GM13977 (cell line): ENCODE results near the gene ZNF346.

ENCODE experiments used
- DNase-seq: peaks from one replicate; pipeline ENCODE4 v3.0.0; 2012; ENCODE audit warnings: low spot score
- in situ Hi-C: fragments of 300-500 bp; cut with MboI; formaldehyde crosslinking; loops from one replicate; pipeline ENCODE4 v1.12.0; 2022; ENCODE audit warnings: low sequenced_read_pairs, low pct_unique_long_range_greater_than_20kb, mixed read lengths, inconsistent platforms; ENCODE audit not compliant: unreplicated experiment
- TF ChIP-seq, protein P1 (sequence below): IDR thresholded peaks from 2 replicates; pipeline ENCODE4 v1.5.1; 2012; ENCODE audit warnings: mild to moderate bottlenecking, control low read depth; ENCODE audit not compliant: insufficient read depth; ENCODE audit errors: extremely low read depth, missing control alignments

ZNF346 gene

DNA sequence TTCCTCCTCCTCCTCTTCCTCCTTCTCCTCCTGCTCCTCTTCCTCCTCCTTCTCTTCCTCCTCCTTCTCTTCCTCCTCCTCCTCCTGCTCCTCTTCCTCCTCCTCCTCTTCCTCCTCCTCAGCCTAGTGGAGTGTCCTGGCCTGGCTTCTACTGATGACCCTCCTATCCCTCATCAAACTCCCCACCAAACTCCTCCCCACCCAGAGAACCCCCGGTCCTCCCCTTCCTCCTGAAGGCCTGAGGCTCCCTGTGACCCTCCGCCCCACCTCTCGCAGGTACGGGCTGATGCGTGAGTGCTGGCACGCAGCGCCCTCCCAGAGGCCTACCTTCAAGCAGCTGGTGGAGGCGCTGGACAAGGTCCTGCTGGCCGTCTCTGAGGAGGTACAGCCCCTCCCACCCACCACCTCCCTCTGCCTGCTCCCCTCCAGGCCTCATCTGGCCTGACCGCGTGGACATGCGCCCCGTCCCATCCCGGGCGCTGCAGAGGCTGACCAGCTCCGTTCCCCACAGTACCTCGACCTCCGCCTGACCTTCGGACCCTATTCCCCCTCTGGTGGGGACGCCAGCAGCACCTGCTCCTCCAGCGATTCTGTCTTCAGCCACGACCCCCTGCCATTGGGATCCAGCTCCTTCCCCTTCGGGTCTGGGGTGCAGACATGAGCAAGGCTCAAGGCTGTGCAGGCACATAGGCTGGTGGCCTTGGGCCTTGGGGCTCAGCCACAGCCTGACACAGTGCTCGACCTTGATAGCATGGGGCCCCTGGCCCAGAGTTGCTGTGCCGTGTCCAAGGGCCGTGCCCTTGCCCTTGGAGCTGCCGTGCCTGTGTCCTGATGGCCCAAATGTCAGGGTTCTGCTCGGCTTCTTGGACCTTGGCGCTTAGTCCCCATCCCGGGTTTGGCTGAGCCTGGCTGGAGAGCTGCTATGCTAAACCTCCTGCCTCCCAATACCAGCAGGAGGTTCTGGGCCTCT is 74.8 kb downstream of the ZNF346 start:
- TF ChIP-seq, protein P1, sequence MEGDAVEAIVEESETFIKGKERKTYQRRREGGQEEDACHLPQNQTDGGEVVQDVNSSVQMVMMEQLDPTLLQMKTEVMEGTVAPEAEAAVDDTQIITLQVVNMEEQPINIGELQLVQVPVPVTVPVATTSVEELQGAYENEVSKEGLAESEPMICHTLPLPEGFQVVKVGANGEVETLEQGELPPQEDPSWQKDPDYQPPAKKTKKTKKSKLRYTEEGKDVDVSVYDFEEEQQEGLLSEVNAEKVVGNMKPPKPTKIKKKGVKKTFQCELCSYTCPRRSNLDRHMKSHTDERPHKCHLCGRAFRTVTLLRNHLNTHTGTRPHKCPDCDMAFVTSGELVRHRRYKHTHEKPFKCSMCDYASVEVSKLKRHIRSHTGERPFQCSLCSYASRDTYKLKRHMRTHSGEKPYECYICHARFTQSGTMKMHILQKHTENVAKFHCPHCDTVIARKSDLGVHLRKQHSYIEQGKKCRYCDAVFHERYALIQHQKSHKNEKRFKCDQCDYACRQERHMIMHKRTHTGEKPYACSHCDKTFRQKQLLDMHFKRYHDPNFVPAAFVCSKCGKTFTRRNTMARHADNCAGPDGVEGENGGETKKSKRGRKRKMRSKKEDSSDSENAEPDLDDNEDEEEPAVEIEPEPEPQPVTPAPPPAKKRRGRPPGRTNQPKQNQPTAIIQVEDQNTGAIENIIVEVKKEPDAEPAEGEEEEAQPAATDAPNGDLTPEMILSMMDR, result no peak
- DNase-seq, result no peak
- in situ Hi-C loops, result no loop called here

DNA sequence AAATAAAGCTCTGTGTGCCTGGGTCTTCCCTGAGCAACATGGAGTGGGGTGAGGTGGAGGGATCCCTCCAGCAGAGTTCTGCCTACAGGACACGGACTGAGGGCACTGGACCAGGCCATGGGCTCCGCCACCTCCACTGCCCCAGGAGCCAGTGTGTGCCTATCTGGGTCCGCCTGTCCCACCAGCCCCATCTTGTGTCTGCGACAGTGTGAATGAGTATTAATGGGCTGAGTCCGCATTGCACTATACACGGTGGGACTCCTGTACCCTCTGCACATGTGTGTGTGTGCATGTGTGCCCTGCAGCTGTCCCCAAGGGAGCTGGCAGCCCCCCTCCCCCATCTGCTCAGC is 75.6 kb downstream of the ZNF346 start:
- TF ChIP-seq, protein P1, result no peak
- in situ Hi-C loops, result no loop called here
- DNase-seq, result no peak

DNA sequence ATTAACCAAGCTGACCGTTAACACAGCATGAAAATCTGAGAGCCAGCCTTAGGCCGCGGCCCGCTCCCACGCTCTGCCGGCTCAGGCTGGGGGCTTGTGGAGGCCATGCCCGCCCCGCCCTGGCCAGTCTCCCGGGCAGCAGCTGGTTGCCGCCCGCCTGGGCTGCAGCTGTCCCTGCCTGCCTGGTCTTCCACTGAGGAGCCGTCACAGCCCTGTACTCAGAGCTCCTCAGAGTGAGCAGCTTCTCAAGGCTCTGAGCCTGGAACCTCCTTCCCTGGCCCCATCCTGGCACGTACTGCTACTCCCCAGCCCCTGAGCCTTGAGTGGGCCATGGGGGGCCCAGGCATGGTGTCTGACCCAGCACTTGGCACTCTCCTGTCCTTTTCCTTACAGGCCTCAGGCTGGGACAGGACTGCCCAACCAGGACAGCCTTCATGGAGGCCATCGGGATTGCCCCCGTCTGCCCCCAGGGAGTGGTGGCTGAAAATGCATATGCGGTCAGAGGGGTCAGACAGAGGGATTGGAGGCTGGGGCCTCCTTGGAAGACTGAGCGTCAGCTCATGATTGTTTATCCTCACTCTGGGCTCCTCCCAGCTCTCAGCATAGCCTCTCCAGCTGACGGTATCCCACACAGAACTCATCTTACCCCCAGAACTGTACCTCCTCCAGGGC is 76.1 kb downstream of the ZNF346 start:
- in situ Hi-C loops, result no loop called here
- TF ChIP-seq, protein P1, result no peak
- no peak for DNase-seq

DNA sequence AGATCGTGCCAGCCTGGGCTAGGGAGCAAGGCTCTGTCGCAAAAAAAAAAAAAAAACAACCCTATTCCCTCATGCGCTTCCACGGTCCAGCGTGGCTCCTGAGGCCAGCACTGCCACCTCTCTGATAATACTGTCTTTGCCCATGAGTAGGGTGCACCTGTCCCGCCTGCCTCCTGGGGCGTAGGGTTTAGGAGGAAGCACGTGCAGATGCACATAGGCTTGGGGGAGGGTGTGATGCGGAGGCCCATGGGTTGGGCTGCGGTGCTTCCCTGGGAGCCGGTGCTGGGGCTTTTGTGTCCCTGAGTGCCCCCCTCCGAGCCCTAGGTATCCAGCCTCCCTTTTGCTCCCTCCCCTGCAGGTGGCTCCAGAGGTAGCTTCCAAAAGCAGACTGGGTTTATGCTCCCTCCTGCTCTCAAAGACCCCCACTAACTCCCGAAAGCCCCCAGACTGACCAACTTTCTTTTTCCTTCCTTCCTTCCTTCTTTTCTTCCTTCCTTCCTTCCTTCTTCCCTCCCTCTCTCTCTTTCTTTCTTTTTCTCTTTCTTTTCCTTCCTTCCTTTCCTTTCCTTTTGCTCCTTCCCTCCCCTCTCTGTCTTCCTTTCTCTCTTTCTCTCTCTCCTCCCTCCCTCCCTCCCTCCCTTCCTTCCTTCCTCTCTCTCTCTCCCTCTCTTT is 77.1 kb downstream of the ZNF346 start:
- TF ChIP-seq, protein P1, result no peak
- no peak for DNase-seq
- in situ Hi-C loops, result loop anchor here (25.0 kb wide), 1 partner anchor 437 kb away; no protein-coding TSS in a partner anchor

DNA sequence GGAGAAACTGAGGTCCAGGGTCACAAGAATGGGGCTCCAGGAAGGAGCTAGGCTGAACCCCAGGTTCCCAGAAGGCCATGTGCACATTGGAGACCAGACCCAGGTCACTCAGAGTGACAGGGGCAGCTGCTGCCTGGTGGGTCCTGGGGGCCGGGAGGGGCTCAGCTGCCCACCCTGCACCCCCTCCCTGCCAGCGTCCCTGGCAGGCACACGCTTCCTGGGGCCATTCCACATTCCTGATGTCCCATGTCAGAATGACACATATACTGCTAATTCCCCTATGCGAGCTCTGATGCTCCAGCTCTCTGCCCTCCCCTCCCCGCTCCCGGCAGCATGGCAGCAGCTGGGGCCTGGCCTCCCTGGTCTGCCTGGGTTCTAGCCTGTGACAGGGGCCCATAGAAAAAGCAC is 78.2 kb downstream of the ZNF346 start:
- TF ChIP-seq, protein P1, result no peak
- no peak for DNase-seq
- in situ Hi-C loops, result loop anchor here (25.0 kb wide), 1 partner anchor 438 kb away; no protein-coding TSS in a partner anchor

DNA sequence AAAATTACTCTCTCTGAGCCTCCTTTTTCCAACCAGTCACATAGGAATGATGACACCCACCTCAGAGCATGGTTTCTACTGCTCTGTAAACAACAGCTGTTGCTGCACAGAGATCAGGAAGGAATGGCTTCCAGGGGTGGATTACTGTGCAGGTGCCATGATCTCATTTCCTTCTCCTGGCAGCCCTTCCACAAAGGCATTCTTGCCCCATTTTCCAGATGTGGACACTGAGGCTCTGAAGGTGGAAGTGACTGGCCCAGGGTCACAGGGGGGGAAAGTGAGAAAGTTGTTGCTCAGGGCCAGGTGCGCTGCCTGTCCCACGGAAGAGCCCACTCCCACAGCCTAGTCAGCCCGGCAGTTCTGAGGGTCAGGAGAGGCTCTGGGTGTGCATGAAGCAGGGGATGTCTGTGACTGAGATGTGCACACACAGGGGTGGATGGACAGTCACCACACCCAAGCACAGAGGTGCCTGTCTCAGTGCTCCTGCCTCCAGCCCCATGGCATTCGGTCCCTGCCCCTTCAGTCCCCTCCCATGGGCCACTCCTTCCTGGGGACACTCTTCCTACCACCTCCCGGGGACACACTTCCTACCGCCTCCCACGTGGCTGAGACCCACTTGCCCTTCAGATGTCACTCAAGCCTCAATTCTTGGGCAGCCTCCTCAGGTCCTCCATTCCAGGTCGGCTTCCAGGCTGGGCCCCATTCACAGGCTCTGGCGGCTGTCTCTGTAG is 81.2 kb downstream of the ZNF346 start:
- in situ Hi-C loops, result loop anchor here (25.0 kb wide), 1 partner anchor 441 kb away; no protein-coding TSS in a partner anchor
- TF ChIP-seq, protein P1, result no peak
- DNase-seq, result no peak
